Activated naive CD8-positive, alpha-beta T cell treated with anti-CD3 and anti-CD28 coated beads, Interleukin-2, amount 10 ng/mL, durations not matched to agents 7 days and 5 days (primary cell): Measurements from ENCODE around the gene TRMT44. TPM values are rescaled to one million over a fixed set of nuclear protein-coding genes. Genes with fewer than 3 reads are reported as not detected.

Experiments
- ATAC-seq: fragments of 150-1000 bp; cut with Tn5 transposase; one replicate; pipeline ENCODE4 v1.10.0; 2021; ENCODE audit warnings: low read depth, moderate library complexity
- POLR2A ChIA-PET: fragments of 350-600 bp; sonication (Branson Sonifier 250); formaldehyde crosslinking; loops from one replicate; lab custom pipeline; 2021; ENCODE audit warnings: antibody characterized with exemption; lab: Charles Lee
- DNase-seq: peaks from one replicate; pipeline ENCODE4 v3.0.0; 2021
- H3K27ac Mint-ChIP-seq: one replicate; pipeline ENCODE4 v1.8.0; 2022; ENCODE audit warnings: mild to moderate bottlenecking, mixed read lengths
- H3K27me3 Mint-ChIP-seq: one replicate; pipeline ENCODE4 v1.8.0; 2022; ENCODE audit warnings: mild to moderate bottlenecking, moderate library complexity, mixed read lengths
- H3K36me3 Mint-ChIP-seq: one replicate; pipeline ENCODE4 v1.8.0; 2021; ENCODE audit warnings: mild to moderate bottlenecking, mixed read lengths
- H3K4me1 Mint-ChIP-seq: one replicate; pipeline ENCODE4 v1.8.0; 2021; ENCODE audit warnings: mixed read lengths
- H3K4me3 Mint-ChIP-seq: one replicate; pipeline ENCODE4 v1.8.0; 2022; ENCODE audit warnings: mild to moderate bottlenecking, moderate library complexity, mixed read lengths
- H3K9me3 Mint-ChIP-seq: one replicate; pipeline ENCODE4 v1.8.0; 2021; ENCODE audit warnings: mixed read lengths
- total RNA-seq, 2 experiments: library from RNA; stranded (reverse); gene quantifications; one replicate each; pipeline ENCODE4 v1.2.3, GENCODE V29; 2021

TRMT44 gene
- total RNA-seq, 2 experiments from 2014 or later: 26.1 to 27.9 TPM

DNA sequence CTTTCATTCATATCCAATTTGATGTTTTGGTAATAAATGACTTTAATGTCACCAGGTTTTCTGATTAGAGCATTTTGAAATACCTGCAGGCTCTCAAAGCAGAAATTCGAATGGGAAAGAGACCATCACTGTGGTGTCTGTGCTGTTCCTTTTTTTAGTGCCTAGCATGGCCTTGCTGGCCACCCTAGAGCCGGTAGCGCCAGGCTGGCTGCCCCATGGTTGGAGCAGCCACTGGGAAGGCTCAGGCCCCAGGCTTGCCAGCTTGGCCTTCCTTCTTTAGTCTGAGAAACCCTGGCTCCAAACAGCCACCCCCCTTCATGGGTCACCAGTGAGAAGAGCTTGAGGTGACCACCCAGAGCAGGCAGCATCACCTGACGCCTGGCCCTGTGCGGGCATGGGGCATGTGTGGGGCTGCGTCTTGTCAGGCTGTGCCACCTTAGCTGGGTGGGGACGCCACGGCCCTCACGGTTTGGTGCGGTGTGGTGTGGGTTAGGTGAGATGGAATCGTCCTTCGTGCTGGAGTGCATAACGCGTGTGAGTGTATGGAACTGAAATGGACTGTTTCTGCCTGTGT, 30.0 kb downstream of the TRMT44 start:
- H3K4me1 Mint-ChIP-seq: no peaks in the 10 kb centered on the region
- H3K36me3 Mint-ChIP-seq: no peaks in the 10 kb centered on the region
- H3K4me3 Mint-ChIP-seq: no peak overlapping the region
- no peaks in the 10 kb centered on the region for H3K27me3 Mint-ChIP-seq
- ATAC-seq (no peak), DNase-seq (no peak)
- H3K27ac Mint-ChIP-seq: no peak overlapping the region
- no peaks in the 10 kb centered on the region for H3K9me3 Mint-ChIP-seq
- POLR2A ChIA-PET: no interaction called here

DNA sequence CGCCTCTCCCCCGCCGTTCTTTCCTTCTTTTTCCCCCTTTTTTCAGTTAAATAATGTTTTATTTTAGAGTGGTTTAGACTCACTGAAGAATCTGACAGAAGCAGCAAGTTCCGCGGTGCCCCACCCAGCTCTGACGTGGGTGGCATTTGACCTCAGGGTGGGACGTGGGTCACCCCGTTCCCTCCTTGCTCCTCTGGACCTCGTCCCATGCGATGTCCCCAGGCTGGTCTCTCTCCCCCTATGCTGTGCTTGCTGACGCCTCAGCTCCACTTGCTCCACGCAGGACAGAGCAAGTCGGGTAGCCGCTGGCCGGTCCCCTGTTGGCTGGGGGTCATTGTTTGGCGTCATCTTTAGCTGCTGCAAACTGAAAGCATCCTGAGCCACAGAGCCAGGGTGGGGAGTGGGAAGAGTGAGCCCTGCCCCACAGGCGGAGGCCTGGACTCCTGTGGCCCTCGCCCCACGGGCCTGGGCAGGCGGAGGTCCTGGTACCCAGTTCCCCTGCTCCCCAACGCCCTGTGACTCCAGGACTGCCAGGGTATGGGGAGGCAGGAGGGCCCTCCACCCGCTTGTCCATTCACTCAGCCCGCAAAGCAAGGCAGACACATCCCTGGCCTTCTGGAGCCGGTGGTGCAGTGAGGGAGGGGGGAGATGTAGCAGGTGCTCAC, 30.8 kb downstream of the TRMT44 start:
- Mint-ChIP-seq H3K4me1 (no peaks in the 10 kb centered on the region), H3K27ac (no peak overlapping the region), H3K9me3 (no peaks in the 10 kb centered on the region), H3K36me3 (no peaks in the 10 kb centered on the region), H3K27me3 (no peaks in the 10 kb centered on the region), H3K4me3 (no peak overlapping the region)
- DNase-seq: no peak
- POLR2A ChIA-PET: no interaction called here
- no peak for ATAC-seq

DNA sequence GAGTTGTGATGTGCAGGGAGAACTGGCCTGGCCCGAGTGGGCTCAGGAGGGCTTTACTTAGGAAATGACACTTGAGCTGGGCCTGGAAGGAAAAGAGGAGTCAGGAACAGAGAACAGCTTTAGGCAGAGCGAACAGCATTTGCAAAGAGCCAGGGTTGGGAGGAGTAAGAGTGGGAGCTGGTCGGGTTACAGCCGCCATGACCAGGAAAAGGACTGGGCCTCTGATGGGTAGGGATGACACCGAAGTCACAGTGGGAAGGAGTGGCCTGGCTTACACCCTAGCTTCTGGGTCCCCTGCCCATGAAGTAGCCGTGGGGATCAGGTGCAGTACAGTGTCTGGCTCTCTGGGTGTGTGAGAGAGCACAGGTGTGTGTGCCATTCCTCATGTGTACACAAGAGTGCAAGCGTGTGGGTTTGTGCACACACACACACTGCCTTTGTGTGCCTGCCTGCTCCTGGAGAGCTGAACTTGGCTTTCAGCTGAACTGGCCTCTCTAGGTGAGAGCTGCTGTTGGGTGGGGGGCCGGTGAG, 31.6 kb downstream of the TRMT44 start:
- no peaks in the 10 kb centered on the region for H3K36me3 Mint-ChIP-seq
- no peaks in the 10 kb centered on the region for H3K4me1 Mint-ChIP-seq
- POLR2A ChIA-PET: interaction anchor here (0.7 kb wide), 1 partner anchor 1709 kb away, joined by 3 read pairs; no protein-coding TSS in a partner anchor
- H3K4me3 Mint-ChIP-seq: no peak overlapping the region
- H3K27me3 Mint-ChIP-seq: no peaks in the 10 kb centered on the region
- ATAC-seq: no peak
- DNase-seq: no peak
- peak overlapping the region; percentile 56 for H3K27ac Mint-ChIP-seq
- H3K9me3 Mint-ChIP-seq: no peaks in the 10 kb centered on the region

DNA sequence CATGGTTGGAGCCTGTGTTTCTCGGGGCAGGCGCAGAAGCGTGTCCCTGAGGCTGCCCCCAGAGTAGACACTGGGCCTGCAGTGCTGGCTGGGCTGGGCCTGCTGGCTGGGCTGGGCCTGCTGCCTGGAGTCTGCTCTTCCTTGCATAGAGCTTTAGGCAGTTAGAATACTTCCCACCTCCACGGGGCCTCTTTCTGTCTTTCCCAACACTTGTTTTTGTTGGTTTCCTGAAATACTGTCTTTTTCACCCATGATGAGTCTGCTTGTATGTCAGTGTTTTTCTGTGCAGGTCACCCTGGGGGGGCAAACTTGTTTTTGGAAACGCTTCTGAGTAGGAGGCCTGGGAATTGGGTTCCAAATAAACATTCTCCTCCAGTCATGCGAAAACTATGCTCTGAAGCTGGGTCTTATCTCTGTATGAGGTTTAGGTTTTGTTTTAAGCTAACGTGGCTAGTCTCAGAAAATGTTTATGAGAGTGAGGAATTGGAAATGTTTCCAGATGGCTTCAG, 32.2 kb downstream of the TRMT44 start:
- H3K27ac Mint-ChIP-seq: no peak overlapping the region
- POLR2A ChIA-PET: no interaction called here
- H3K4me3 Mint-ChIP-seq: no peak overlapping the region
- DNase-seq (no peak), ATAC-seq (no peak)
- no peaks in the 10 kb centered on the region for H3K27me3 Mint-ChIP-seq
- no peaks in the 10 kb centered on the region for H3K36me3 Mint-ChIP-seq
- H3K4me1 Mint-ChIP-seq: no peaks in the 10 kb centered on the region
- H3K9me3 Mint-ChIP-seq: no peaks in the 10 kb centered on the region

DNA sequence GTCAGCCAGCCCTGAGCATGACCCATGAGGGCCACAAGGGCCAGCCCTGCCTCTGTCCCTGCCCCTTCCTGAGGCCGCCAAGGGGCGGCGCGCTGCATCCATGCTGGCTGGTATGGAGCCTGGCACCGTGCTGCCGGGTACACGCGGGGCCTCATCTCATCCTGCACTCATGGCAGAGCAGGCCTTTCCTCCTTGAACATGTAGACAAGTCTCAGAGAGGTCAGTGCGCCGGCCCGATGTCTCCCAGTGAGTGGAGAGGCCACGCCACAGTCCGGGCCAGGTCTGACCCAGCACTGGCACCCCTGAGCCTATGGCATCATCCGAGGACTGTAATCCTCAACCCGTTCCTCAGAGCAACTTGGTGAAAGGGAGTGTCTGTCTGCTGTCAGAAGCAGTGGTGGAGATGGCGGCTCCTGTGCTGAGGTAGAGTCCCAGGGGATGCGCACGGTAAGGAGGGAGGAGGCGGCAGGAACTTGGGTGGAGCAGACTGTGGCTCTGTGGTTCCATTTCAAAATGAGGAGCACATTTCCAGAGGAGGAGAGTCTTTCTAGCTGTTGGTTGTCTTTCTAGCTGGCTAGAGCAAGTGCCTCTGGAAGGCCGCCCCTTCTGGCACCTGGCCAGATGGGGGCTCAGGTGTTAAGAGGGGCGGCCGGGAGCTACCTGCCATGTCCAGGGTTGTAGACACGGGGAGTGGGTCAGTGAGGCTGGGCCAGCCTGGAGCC, 32.8 kb downstream of the TRMT44 start:
- Mint-ChIP-seq H3K27me3 (no peaks in the 10 kb centered on the region), H3K36me3 (no peaks in the 10 kb centered on the region), H3K4me1 (no peaks in the 10 kb centered on the region), H3K27ac (no peak overlapping the region), H3K4me3 (no peak overlapping the region), H3K9me3 (no peaks in the 10 kb centered on the region)
- POLR2A ChIA-PET: no interaction called here
- DNase-seq (no peak), ATAC-seq (no peak)

DNA sequence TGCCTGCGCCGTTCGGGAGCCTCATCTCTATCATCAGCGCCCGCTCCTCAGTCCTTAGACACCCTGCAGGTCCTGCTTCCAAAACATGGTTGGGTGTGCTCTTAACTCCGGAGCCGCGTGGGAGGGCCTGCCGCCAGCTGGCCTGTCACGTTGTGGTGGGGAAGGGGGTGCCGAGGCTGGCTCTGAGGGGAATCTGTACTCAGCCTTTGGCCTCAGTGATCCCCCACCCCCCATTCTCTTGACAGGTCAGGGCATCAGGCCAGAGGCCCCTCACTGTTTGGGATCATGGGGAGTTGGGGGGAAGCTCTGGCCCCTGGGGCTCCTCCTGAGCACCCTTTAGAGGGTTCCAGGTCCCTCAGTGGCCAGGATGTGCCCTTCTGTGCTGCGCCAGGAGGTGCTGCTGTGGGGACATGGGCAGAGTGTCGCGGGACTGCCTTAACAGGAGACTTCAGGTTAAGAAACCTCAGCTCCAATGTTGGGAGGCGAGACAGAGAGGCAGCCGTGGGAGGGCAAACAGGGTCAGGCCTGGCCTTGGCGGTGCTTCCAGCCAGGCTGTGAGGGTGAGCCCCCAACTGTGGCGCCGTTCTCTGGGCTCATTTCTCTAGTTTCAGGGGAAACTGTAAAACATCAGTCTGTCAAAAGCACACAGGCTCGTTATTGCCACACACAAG, 33.5 kb downstream of the TRMT44 start:
- no peaks in the 10 kb centered on the region for H3K27me3 Mint-ChIP-seq
- H3K9me3 Mint-ChIP-seq: no peaks in the 10 kb centered on the region
- H3K4me3 Mint-ChIP-seq: no peak overlapping the region
- POLR2A ChIA-PET: no interaction called here
- DNase-seq (no peak), ATAC-seq (no peak)
- no peaks in the 10 kb centered on the region for H3K4me1 Mint-ChIP-seq
- H3K36me3 Mint-ChIP-seq: no peaks in the 10 kb centered on the region
- H3K27ac Mint-ChIP-seq: no peak overlapping the region

DNA sequence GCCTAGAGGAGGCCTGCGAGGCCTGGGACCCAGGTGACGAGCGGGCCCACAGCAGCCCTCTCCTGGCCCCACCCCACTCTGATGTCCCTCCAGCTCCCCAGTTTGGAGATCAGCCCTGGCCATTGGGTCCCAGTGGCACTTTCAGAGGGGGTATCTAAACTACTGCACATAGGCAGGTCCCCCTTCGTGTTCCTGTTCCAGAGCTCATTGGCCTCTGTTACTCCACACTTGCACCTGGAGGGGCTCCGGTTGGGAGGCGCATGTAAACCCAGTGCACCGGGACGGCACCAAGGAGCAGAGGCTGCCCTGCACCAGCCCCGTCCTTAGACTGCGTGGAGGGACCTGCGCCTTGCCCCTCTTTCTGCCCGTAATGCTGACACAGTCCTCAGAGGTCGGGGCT, 34.3 kb downstream of the TRMT44 start:
- no peak overlapping the region for H3K4me3 Mint-ChIP-seq
- POLR2A ChIA-PET: no interaction called here
- no peaks in the 10 kb centered on the region for H3K9me3 Mint-ChIP-seq
- ATAC-seq: no peak
- no peaks in the 10 kb centered on the region for H3K36me3 Mint-ChIP-seq
- no peak overlapping the region for H3K27ac Mint-ChIP-seq
- no peak for DNase-seq
- no peaks in the 10 kb centered on the region for H3K27me3 Mint-ChIP-seq
- no peaks in the 10 kb centered on the region for H3K4me1 Mint-ChIP-seq

DNA sequence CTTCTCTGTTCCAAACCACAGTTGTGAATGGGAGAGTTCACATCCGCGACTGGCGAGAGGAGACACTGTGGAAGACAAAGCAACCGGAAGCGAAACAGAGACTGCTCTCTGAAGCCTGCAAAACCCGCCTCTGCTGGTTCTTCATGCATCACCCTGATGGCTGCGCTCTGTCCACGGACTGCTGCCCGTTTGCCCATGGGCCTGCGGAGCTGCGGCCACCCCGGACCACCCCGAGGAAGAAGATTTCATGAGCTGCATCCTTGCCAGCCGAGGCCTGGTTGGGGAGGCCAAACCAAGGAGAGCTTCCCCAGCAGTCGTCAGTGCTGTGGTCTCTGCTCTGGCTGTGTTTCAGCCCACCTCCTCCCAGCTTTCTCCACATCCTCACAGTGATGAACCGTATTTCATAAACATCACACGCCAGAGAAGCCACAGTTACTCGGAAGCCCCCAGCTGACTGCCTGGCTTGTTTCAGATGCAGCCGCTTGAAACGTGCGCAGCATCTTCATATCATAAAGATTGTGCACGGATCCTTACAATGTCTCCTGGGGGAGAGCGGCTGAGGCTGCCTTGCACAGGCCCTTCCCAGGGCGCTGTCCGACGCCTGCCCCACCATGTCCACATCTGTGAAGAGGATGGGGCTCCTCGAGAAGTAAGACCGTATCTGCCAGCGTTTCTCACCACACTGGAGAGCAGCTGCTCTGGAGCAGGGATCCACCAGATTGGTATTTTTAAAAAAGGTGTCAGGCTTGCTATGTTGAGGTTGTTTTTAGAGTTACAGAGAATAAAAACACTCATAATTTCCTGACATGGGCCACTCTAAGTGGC, 35.4 kb downstream of the TRMT44 start:
- no peaks in the 10 kb centered on the region for H3K4me1 Mint-ChIP-seq
- no peaks in the 10 kb centered on the region for H3K9me3 Mint-ChIP-seq
- no peaks in the 10 kb centered on the region for H3K36me3 Mint-ChIP-seq
- no peaks in the 10 kb centered on the region for H3K27me3 Mint-ChIP-seq
- ATAC-seq (no peak), DNase-seq (no peak)
- H3K27ac Mint-ChIP-seq: no peak overlapping the region
- H3K4me3 Mint-ChIP-seq: no peak overlapping the region
- POLR2A ChIA-PET: no interaction called here

DNA sequence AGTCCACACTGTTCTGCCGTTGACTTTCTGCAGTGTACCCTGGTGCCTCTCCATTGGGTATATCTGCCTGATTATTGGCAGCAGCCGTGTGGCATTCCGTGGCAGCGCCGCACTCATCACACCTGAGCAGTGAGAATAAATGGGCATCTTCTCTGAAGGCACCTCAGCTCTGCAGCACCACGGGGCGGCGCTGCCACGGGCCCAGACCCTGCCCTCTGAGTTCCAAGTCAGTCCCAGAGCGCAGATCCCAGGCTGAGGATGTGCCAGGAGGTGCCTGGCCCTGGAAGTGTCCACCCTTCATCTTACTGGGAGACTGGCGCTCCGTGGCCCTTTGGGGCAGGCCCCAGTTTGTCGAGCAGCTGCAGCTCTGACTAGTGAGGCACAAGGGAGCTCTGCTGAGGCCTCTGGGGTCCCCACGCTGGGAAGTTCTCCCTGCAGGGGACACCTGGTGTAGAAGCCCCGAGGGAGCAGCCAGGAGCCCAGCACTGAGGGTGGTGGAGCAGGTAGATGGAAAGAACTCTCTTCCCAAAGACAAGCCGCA, 36.6 kb downstream of the TRMT44 start:
- POLR2A ChIA-PET: interaction anchor here (1.3 kb wide), 1 partner anchor 49 kb away, joined by 3 read pairs; no protein-coding TSS in a partner anchor
- Mint-ChIP-seq H3K4me3 (no peak overlapping the region), H3K36me3 (no peaks in the 10 kb centered on the region), H3K27me3 (no peaks in the 10 kb centered on the region), H3K4me1 (no peaks in the 10 kb centered on the region), H3K9me3 (no peaks in the 10 kb centered on the region), H3K27ac (no peak overlapping the region)
- no peak for DNase-seq
- no peak for ATAC-seq

DNA sequence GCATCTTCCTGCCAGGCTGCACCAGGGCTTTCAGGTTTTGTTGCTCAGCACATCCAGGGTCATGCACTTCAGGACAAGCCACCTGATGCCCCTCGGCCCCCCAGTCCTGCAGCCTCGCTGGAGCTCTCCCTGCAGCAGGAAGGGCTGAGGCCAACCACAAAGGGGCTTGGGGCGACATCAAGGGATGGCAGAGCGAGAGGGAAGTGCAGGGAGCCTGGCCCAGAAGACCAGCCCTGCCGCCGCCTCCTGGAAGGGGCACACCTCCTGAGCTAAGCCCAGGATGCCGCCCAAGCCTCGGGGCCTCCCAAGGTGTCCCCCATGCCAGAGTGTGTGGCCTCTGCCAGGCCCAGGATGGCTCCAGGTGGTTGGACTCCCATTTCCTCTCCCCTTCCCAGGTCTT, 37.1 kb downstream of the TRMT44 start:
- DNase-seq: no peak
- Mint-ChIP-seq H3K9me3 (no peaks in the 10 kb centered on the region), H3K4me3 (no peak overlapping the region), H3K36me3 (no peaks in the 10 kb centered on the region), H3K27me3 (no peaks in the 10 kb centered on the region), H3K4me1 (no peaks in the 10 kb centered on the region), H3K27ac (no peak overlapping the region)
- POLR2A ChIA-PET: interaction anchor here (1.3 kb wide), 1 partner anchor 49 kb away, joined by 3 read pairs; no protein-coding TSS in a partner anchor
- ATAC-seq: no peak

DNA sequence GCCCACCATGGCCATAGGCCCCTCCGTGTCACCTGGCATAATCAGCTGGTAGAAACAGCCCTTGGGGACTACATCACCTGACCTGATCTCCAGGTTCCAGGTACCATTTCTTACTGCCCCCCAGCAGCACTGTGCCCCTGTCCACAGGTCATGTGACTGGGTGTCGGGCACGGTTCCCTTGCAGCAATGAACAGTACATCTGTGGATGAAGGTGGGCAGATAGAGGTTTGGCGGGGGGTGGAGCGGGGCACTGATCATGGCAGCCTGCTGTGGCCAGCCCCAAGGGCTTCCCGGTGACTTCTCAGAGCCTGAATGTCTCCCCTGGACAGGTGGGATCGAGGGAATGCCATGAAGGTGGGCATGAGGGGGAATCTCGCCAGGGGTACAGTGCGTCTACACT, 37.8 kb downstream of the TRMT44 start:
- no peak overlapping the region for H3K27ac Mint-ChIP-seq

More for the DNA sequence above, 37.8 kb downstream of the TRMT44 start:
- H3K4me3 Mint-ChIP-seq: no peak overlapping the region
- POLR2A ChIA-PET: interaction anchor here (1.3 kb wide), 1 partner anchor 50 kb away, joined by 3 read pairs; no protein-coding TSS in a partner anchor
- ATAC-seq (no peak), DNase-seq (no peak)
- H3K9me3 Mint-ChIP-seq: no peaks in the 10 kb centered on the region
- no peaks in the 10 kb centered on the region for H3K4me1 Mint-ChIP-seq
- H3K27me3 Mint-ChIP-seq: no peaks in the 10 kb centered on the region
- no peaks in the 10 kb centered on the region for H3K36me3 Mint-ChIP-seq
